IPS DF 6.9 (cell line): Measurements from ENCODE around the gene SEMA3E.

Source experiments
- DNase-seq: peaks from one replicate; pipeline ENCODE4 v3.0.0-alpha.2; 2013; ENCODE audit warnings: low read depth, low spot score
- H3K27ac ChIP-seq: one replicate; pipeline ENCODE4 v1.5.1; 2013; ENCODE audit warnings: low read length, control low read depth
- H3K27me3 ChIP-seq: 2 replicates; pipeline ENCODE4 v1.6.1; 2013; ENCODE audit warnings: mild to moderate bottlenecking, low read length; ENCODE audit not compliant: control insufficient read depth, insufficient read depth
- H3K36me3 ChIP-seq: 2 replicates; pipeline ENCODE4 v1.6.1; 2013; ENCODE audit warnings: low read length; ENCODE audit not compliant: control insufficient read depth, insufficient read depth
- H3K4me1 ChIP-seq: 2 replicates; pipeline ENCODE4 v1.6.1; 2013; ENCODE audit warnings: low read length; ENCODE audit not compliant: control insufficient read depth, insufficient read depth
- H3K4me3 ChIP-seq: 2 replicates; pipeline ENCODE4 v1.5.1; 2013; ENCODE audit warnings: mild to moderate bottlenecking, low read length
- H3K9me3 ChIP-seq: 2 replicates; pipeline ENCODE4 v1.6.1; 2013; ENCODE audit warnings: low read length, inconsistent platforms; ENCODE audit not compliant: control insufficient read depth, insufficient read depth
- WGBS: extraction: QIAGEN DNeasy Blood & Tissue Kit; methylation state at CpG from one replicate; pipeline ENCODE4 v1.1.7; 2013; ENCODE audit warnings: mixed read lengths, missing lambda C conversion rate; ENCODE audit not compliant: insufficient read length, insufficient coverage; 5-methylcytosine and 5-hydroxymethylcytosine counted together

Gene SEMA3E

DNA sequence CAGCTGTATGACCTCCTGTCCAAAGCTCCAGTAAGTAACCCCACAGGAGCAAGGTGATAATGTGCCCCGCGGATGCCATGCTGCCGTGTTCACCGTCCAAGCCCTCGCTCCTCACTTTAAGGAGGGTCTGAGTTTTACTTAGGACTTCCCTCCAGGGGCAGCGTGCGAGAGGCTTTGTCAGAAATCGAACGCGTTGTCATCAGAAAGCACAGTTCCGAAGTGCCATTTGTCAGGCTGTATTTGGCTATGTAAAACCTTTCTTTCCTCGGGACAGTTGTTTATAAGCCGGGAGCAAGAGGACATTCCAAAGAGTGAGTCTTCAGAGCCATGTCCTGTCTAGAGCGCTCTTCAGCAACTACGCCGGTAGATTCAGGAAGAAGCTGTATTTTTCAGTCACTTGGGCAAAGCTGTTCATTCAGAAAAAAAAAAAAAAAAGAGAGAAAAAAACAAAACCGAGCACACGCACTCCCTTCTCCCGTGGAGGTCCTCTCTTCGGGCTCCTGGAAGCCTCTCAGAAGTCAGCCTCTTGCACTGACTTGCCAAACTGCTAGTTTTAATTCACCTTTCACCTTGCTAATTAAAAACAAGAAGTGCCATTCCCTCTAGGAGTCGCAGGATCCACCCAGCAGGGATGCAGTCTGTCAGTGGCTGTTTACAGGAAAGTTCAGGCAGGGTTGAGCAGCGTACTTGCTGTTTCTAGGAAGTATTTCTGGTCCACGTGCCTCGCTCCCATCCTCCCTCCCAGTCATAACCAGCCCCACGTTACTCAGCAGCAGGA, at the start of gene SEMA3E:
TSS of gene SEMA3E (minus strand) at position 676 of the 778 bp plus-strand sequence.
- no CpG with 5 or more reads among the region's 25 CpGs for WGBS
- Histone ChIP-seq H3K27ac (no peak within 1 kb of the TSS), H3K4me3 (peak within 1 kb of the TSS; percentile 36; the same call in 1 of the 2 replicates), H3K27me3 (no peaks in the 10 kb centered on the region), H3K36me3 (no peaks in the 10 kb centered on the region), H3K9me3 (no peaks in the 10 kb centered on the region), H3K4me1 (no peaks in the 10 kb centered on the region)
- DNase-seq, result no peak

DNA sequence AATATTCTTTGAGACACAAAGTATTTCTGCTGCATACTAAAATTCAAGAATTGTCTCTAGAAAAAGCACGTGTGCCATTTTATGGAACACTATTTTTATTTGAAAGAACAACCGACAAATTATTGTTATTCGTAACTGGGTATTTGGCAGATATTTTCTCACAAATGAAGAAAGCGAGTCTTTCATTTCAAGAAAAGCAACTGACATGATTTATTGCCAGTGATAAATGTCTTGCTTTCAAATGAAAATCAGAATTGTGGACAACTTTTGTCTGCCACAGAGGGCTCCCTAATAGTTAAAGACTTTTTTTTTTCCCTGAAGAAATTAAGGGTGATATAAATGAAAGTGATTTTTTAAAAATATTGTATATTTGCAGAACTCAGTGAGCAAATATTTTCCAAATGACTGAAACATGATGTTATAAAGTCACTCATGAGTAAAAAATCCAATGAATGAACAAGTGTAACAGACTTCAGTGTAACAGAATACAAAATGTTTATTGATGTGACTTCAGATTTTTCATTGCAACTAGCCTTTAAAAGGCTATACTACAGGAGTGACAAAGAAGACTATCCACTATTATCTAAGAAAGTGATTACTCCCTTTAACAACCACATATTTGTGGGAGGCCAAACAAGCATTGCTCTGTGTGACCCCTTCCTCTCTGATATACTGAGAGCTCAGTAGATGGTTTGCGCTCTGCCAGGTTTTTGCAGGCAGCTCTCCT, 49.0 kb upstream of the SEMA3E start:
- H3K4me3 ChIP-seq, result no peak overlapping the region
- DNase-seq, result no peak
- peaks cover 14% of the 10 kb centered on the region for H3K27me3 ChIP-seq
- no peaks in the 10 kb centered on the region; the same call in 1 of the 2 replicates for H3K4me1 ChIP-seq
- H3K36me3 ChIP-seq, result no peaks in the 10 kb centered on the region
- H3K27ac ChIP-seq, result no peak overlapping the region
- H3K9me3 ChIP-seq, result no peaks in the 10 kb centered on the region
- WGBS, result no CpG with 5 or more reads among the region's 5 CpGs

DNA sequence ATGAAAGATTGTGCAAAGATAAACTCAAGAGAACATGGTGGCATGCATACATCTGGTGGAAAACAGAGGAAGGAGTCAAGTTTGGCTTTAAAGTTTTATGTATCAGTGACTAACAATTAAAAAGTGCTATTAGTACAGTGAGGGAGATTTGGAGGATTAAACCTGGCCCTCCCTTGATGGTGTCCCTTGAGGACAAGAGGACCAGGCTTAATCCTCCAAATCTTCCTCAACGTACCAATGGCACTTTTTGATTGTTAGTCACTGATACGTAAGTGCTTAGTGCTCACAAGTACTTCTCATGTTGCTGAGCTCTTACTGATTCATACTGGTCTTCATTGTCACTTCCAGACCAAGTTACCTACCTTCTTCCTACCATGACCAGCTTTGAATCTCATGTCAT, 47.2 kb upstream of the SEMA3E start:
- H3K4me3 ChIP-seq, result no peak overlapping the region
- H3K36me3 ChIP-seq, result no peaks in the 10 kb centered on the region
- WGBS, result no CpG with 5 or more reads among the region's 2 CpGs
- no peak for DNase-seq
- H3K9me3 ChIP-seq, result no peaks in the 10 kb centered on the region
- peaks cover 1% of the 10 kb centered on the region; the same call in 1 of the 2 replicates for H3K4me1 ChIP-seq
- peaks cover 14% of the 10 kb centered on the region for H3K27me3 ChIP-seq
- no peak overlapping the region for H3K27ac ChIP-seq

- no peaks in the 10 kb centered on the region for H3K9me3 ChIP-seq
- no peaks in the 10 kb centered on the region for H3K36me3 ChIP-seq
- H3K27me3 ChIP-seq, result peaks cover 14% of the 10 kb centered on the region
- no peak overlapping the region for H3K4me3 ChIP-seq
- WGBS, result no CpG with 5 or more reads among the region's 3 CpGs
- no peak overlapping the region for H3K27ac ChIP-seq
- H3K4me1 ChIP-seq, result peaks cover 6% of the 10 kb centered on the region; the same call in 1 of the 2 replicates
- no peak for DNase-seq
Observed at GRCh38 chr7:83695128-83695960, 46.4 kb upstream of the SEMA3E start.

GRCh38 chr7:83693256-83693655, 44.3 kb upstream of the SEMA3E start:
- Histone ChIP-seq H3K4me3 (no peak overlapping the region), H3K36me3 (no peaks in the 10 kb centered on the region), H3K27ac (no peak overlapping the region), H3K9me3 (no peaks in the 10 kb centered on the region), H3K4me1 (peaks cover 6% of the 10 kb centered on the region; the same call in 1 of the 2 replicates), H3K27me3 (peaks cover 13% of the 10 kb centered on the region)
- WGBS, result no CpG with 5 or more reads among the region's 1 CpG
- no peak for DNase-seq

- WGBS, result no CpG with 5 or more reads among the region's 4 CpGs
- H3K4me1 ChIP-seq, result peaks cover 6% of the 10 kb centered on the region; the same call in 1 of the 2 replicates
- no peaks in the 10 kb centered on the region for H3K36me3 ChIP-seq
- no peak overlapping the region for H3K27ac ChIP-seq
- H3K4me3 ChIP-seq, result no peak overlapping the region
- H3K27me3 ChIP-seq, result peaks cover 3% of the 10 kb centered on the region; the same call in 1 of the 2 replicates
- H3K9me3 ChIP-seq, result no peaks in the 10 kb centered on the region
- no peak for DNase-seq
Observed at GRCh38 chr7:83691095-83691494, 42.2 kb upstream of the SEMA3E start.

DNA sequence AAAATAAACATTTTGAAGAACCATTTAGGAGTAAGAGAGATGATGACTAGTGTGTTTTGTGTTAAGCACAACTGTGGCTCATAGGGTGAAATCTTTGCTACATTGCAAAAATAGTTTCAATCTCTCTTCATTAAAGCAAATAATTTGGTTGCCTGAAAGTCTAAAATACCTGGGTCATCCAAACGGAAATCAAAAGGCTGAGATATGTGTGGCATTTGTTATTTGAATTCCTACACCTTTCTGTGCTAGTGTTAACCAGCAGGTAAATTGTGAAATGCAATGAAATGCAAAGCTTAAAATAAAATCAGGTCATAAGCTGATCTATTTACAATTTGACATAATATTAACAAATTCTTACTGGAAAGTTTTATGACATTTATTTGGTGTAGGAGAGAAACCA, 40.9 kb upstream of the SEMA3E start:
- Histone ChIP-seq H3K36me3 (no peaks in the 10 kb centered on the region), H3K27me3 (no peaks in the 10 kb centered on the region; the same call in 1 of the 2 replicates), H3K4me3 (no peak overlapping the region), H3K9me3 (no peaks in the 10 kb centered on the region), H3K27ac (no peak overlapping the region), H3K4me1 (peaks cover 6% of the 10 kb centered on the region; the same call in 1 of the 2 replicates)
- WGBS, result no CpG with 5 or more reads among the region's 1 CpG
- DNase-seq, result no peak

- no peak overlapping the region for H3K4me3 ChIP-seq
- no peaks in the 10 kb centered on the region; the same call in 1 of the 2 replicates for H3K27me3 ChIP-seq
- WGBS, result no CpG with 5 or more reads among the region's 1 CpG
- no peaks in the 10 kb centered on the region for H3K9me3 ChIP-seq
- no peak for DNase-seq
- peaks cover 6% of the 10 kb centered on the region; the same call in 1 of the 2 replicates for H3K4me1 ChIP-seq
- no peak overlapping the region for H3K27ac ChIP-seq
- H3K36me3 ChIP-seq, result no peaks in the 10 kb centered on the region
Observed at GRCh38 chr7:83686416-83686815, 37.5 kb upstream of the SEMA3E start.

GRCh38 chr7:83684928-83685327, 36.0 kb upstream of the SEMA3E start:
- DNase-seq, result peak; percentile 95
- H3K9me3 ChIP-seq, result no peaks in the 10 kb centered on the region
- no peaks in the 10 kb centered on the region; the same call in 1 of the 2 replicates for H3K27me3 ChIP-seq
- H3K4me1 ChIP-seq, result no peaks in the 10 kb centered on the region; the same call in 1 of the 2 replicates
- H3K4me3 ChIP-seq, result no peak overlapping the region
- no peaks in the 10 kb centered on the region for H3K36me3 ChIP-seq
- no CpG with 5 or more reads among the region's 3 CpGs for WGBS
- no peak overlapping the region for H3K27ac ChIP-seq
